Mucosa of descending colon (tissue), 3 donors: ENCODE results near the gene ZNF30. TPM values are rescaled to one million over a fixed set of nuclear protein-coding genes. Genes with fewer than 3 reads are reported as not detected.
"Not testable (repeated sequence)": the region's sequence is repeated elsewhere in the genome, so short reads cannot be mapped to it uniquely, and the experiment has no call there.

Experiments used
- ATAC-seq: fragments of 200-7000 bp; cut with Tn5 transposase; one replicate; pipeline ENCODE4 v1.9.1; 2020; ENCODE audit warnings: mild to moderate bottlenecking, moderate library complexity
- DNase-seq, 3 donors: peaks; one replicate each; pipeline ENCODE4 v3.0.0-alpha.2; 2020
- H3K36me3 ChIP-seq: fragments of 200-600 bp; one replicate; pipeline ENCODE4 v1.8.0; 2021; ENCODE audit warnings: low read depth, mild to moderate bottlenecking
- H3K4me1 ChIP-seq: fragments of 200-600 bp; one replicate; pipeline ENCODE4 v1.8.0; 2021; ENCODE audit warnings: low read depth, mild to moderate bottlenecking
- H3K4me3 ChIP-seq: fragments of 200-600 bp; one replicate; pipeline ENCODE4 v1.8.0; 2021; ENCODE audit warnings: mild to moderate bottlenecking
- H3K9me3 ChIP-seq: fragments of 200-600 bp; one replicate; pipeline ENCODE4 v1.8.0; 2021; ENCODE audit warnings: mild to moderate bottlenecking
- intact Hi-C, 2 donors: fragments of 100-400 bp; cut with DNase I in 1 of 2; cut with micrococcal nuclease in 1 of 2; formaldehyde crosslinking; loops; one replicate each; pipeline versions ENCODE4 v1.11.0 to v1.11.1; 2022; cut with DNase I, micrococcal nuclease
- total RNA-seq, 3 donors: library from RNA; stranded (reverse); fragmentation: NEBNext Ultra II Directional in 2 of 3; extraction: Animal tissue kit (Norgen Biotek cat#: 25700) in 2 of 3; gene quantifications; one replicate each; pipeline versions ENCODE4 v1.2.1 to v1.2.4, GENCODE V29; 2021 to 2023
- TF ChIP-seq, protein P1 (sequence below): fragments of 200-600 bp; IDR thresholded peaks from one replicate; pipeline ENCODE4 v1.8.0; 2022; ENCODE audit warnings: antibody characterized with exemption, mild to moderate bottlenecking
- donor health status: DM: no; HTN: no; CAD: no; lungs with moderate emphysema.
- donor health status: DM: no; HTN: no; CAD: no.
- donor health status: DM: no; HTN: yes; CAD: no.

ZNF30 gene
- total RNA-seq, 3 donors from 2014 or later = 1.3 to 4.9 (median 2.1) TPM

DNA sequence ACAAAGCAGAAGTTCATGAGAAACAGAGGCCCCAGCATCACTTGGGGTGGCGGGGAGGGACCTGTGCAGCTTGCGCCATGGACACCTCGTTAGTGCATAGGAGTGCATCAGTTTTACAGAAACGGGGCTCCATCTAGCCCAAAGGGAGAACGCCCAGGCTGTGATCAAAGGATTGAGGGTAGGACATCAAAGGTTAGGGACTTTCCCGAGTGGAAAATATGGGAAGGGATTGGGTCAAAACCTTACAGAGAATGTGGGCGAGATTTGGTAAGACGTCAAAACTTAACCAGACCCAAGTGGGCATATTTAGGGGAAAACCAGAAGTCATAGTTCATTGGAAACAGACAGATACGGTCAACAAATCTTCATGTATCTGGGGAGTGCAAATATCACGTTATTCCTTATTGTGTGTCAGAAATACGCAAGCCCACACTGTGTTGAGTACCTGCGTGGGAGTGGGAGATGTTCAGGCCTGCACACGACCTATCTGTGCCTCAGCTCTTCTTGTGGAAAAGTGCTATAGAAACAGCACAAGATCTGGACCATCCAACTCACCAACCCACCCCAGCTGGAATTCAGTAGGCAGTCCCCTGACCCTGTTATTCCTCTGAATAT is 64.0 kb downstream of the ZNF30 start:
- H3K4me3 ChIP-seq = no peak overlapping the region
- H3K9me3 ChIP-seq = no peaks in the 10 kb centered on the region
- ATAC-seq (no peak), DNase-seq (no peak)
- intact Hi-C loops = no loop called here
- no peaks in the 10 kb centered on the region for H3K36me3 ChIP-seq
- TF ChIP-seq, protein P1, sequence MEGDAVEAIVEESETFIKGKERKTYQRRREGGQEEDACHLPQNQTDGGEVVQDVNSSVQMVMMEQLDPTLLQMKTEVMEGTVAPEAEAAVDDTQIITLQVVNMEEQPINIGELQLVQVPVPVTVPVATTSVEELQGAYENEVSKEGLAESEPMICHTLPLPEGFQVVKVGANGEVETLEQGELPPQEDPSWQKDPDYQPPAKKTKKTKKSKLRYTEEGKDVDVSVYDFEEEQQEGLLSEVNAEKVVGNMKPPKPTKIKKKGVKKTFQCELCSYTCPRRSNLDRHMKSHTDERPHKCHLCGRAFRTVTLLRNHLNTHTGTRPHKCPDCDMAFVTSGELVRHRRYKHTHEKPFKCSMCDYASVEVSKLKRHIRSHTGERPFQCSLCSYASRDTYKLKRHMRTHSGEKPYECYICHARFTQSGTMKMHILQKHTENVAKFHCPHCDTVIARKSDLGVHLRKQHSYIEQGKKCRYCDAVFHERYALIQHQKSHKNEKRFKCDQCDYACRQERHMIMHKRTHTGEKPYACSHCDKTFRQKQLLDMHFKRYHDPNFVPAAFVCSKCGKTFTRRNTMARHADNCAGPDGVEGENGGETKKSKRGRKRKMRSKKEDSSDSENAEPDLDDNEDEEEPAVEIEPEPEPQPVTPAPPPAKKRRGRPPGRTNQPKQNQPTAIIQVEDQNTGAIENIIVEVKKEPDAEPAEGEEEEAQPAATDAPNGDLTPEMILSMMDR = no peak
- peaks cover 10% of the 10 kb centered on the region for H3K4me1 ChIP-seq

DNA sequence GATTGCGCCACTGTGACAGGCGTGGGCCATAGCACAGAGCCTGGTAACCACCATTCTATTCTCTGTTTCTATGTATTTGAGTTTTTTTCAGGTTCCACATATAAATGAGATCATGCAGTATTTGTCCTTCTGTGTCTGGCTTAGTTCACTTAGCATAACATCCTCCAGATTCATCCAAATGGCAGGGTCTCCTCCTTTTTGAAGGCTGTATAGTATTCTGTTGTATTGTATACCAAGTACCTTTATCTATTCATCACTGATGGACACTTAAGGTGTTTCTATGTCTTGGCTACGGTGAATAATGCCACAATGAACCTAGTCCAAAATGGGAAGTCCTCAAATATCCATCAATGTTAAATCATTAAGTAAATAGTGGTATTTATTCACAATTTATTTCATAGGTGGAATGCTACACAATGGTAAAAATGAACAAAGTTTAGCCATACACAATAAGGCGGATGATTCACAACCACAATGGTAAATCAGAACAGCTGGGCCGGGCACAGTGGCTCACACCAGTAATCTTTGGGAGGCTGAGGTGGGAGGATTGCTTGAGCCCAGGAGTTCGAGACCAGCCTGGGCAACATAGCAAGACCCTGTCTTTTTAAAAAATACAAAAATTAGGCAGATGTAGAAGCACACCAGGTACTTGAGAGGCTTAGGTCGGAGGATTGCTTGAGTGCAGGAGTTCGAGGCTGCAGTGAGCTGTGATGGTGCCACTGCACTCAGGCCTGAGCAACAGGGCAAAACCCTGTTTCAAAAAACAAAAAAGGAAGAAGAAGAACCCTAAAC is 65.0 kb downstream of the ZNF30 start:
- H3K9me3 ChIP-seq = no peaks in the 10 kb centered on the region
- intact Hi-C loops = no loop called here
- TF ChIP-seq, protein P1 = no peak
- H3K4me1 ChIP-seq = peaks cover 10% of the 10 kb centered on the region
- no peaks in the 10 kb centered on the region for H3K36me3 ChIP-seq
- ATAC-seq = no peak
- no peak overlapping the region for H3K4me3 ChIP-seq
- no peak for DNase-seq

DNA sequence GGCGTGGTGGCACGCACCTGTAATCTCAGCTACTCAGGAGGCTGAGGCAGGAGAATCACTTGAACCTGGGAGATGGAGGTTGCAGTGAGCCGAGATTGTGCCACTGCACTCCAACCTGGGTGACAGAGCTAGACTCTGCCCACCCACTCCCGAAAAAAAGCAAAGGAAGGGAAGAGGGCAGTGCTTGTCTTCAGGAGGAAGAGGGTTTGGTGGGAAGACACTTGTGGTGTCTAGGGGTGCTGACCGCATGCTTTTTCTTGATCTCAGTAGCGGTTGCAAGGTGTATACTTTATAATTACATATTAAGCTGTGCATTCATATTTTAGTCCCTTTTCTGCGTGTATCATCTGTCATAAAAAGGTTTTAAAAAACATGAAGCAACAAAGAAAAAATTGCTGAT is 65.9 kb downstream of the ZNF30 start:
- ATAC-seq, DNase-seq, H3K36me3 ChIP-seq, H3K4me3 ChIP-seq, intact Hi-C loops, H3K9me3 ChIP-seq: not testable (repeated sequence)
- peaks cover 10% of the 10 kb centered on the region for H3K4me1 ChIP-seq

DNA sequence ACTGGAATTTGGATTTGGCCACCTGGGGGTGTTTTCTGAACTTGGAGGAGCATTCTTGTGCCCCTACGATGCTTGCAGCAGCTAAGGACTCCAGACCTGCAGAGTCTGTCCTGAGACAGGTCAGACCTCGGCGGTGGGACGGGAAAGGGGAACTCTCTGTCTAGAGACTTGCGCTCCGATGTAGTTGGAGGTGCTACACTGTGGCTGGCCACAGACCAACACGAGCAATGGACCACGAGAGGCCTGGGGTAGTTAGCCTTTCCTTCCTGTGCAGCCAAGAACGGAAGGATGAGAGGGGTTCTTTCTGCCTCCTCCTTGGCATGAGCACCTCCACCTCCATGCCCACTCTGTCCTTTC is 67.6 kb downstream of the ZNF30 start:
- H3K4me1 ChIP-seq = peaks cover 10% of the 10 kb centered on the region
- intact Hi-C loops = no loop called here
- no peak for ATAC-seq

More for the DNA sequence above, 67.6 kb downstream of the ZNF30 start:
- no peak overlapping the region for H3K4me3 ChIP-seq
- no peaks in the 10 kb centered on the region for H3K36me3 ChIP-seq
- TF ChIP-seq, protein P1 = no peak
- peak in 1 of 3 donors; percentile 39 for DNase-seq
- H3K9me3 ChIP-seq = no peaks in the 10 kb centered on the region

Other genes with a start within 250 kb of the ZNF30 start
- 1 to 10 TPM in 2 of 3 donors, under 1 TPM in 1; 0.24 to 1.3 (median 1.1) TPM for gene SCGB2B2, start 249.7 kb upstream of the ZNF30 start, total RNA-seq
- gene ZNF302, start 249.2 kb upstream of the ZNF30 start, total RNA-seq = 10 to 100 TPM; 16.5 to 33.8 (median 20.0) TPM
- gene ZNF181, start 192.7 kb upstream of the ZNF30 start, total RNA-seq = 10 to 100 TPM in 1 of 3 donors, 1 to 10 TPM in 2; 6.6 to 16.1 (median 8.4) TPM
- 1 to 10 TPM; 3.3 to 6.1 (median 3.9) TPM for gene ZNF599, start 153.7 kb upstream of the ZNF30 start, total RNA-seq
- 1 to 10 TPM; 5.4 to 7.6 (median 6.7) TPM for gene ZNF792, start 37.3 kb downstream of the ZNF30 start, total RNA-seq
- gene GRAMD1A, start 73.4 kb downstream of the ZNF30 start, total RNA-seq = 10 to 100 TPM; 32.5 to 53.1 (median 33.8) TPM
- gene SCN1B, start 103.6 kb downstream of the ZNF30 start, total RNA-seq = 1 to 10 TPM; 1.6 to 8.8 (median 3.5) TPM
- under 1 TPM in 2 of 3 donors, not detected in 1; 0.54 to 0.94 TPM for gene HPN, start 114.8 kb downstream of the ZNF30 start, total RNA-seq
- gene FXYD3, start 188.9 kb downstream of the ZNF30 start, total RNA-seq = 1,000 to 10,000 TPM; 1,086 to 3,973 (median 3,185) TPM
- 10 to 100 TPM; 14.1 to 38.8 (median 31.1) TPM for gene LGI4, start 208.2 kb downstream of the ZNF30 start, total RNA-seq
- gene FXYD1, start 211.9 kb downstream of the ZNF30 start, total RNA-seq = 10 to 100 TPM; 13.3 to 71.0 (median 15.4) TPM
- 1 to 10 TPM in 1 of 3 donors, not detected in 2; 1.5 TPM for gene FXYD7, start 216.4 kb downstream of the ZNF30 start, total RNA-seq
- 10 to 100 TPM in 2 of 3 donors, 1 to 10 TPM in 1; 9.1 to 20.8 (median 17.9) TPM for gene FXYD5, start 227.8 kb downstream of the ZNF30 start, total RNA-seq